Activated CD4-positive, alpha-beta memory T cell treated with anti-CD3 and anti-CD28 coated beads for 36 hours (primary cell): ENCODE measurements around the gene INHBB. TPM values are rescaled to one million over a fixed set of nuclear protein-coding genes. Genes with fewer than 3 reads are reported as not detected.
"Not testable (repeated sequence)": the region's sequence is repeated elsewhere in the genome, so short reads cannot be mapped to it uniquely, and the experiment has no call there.

Experiments
- CTCF ChIA-PET: fragments of 350-600 bp; sonication (Branson Sonifier 250); formaldehyde crosslinking; loops from one replicate; lab custom pipeline; 2021; ENCODE audit warnings: antibody characterized with exemption, inconsistent platforms; lab: Charles Lee
- POLR2A ChIA-PET: fragments of 350-600 bp; sonication (Branson Sonifier 250); formaldehyde crosslinking; loops from one replicate; lab custom pipeline; 2021; ENCODE audit warnings: antibody characterized with exemption; lab: Charles Lee
- DNase-seq: peaks from one replicate; pipeline ENCODE4 v3.0.0-alpha.2; 2020
- H3K27ac Mint-ChIP-seq: one replicate; pipeline ENCODE4 v1.8.0; 2021; ENCODE audit warnings: mixed read lengths
- H3K27me3 Mint-ChIP-seq: one replicate; pipeline ENCODE4 v1.8.0; 2021; ENCODE audit warnings: mixed read lengths
- H3K36me3 Mint-ChIP-seq: one replicate; pipeline ENCODE4 v1.8.0; 2021; ENCODE audit warnings: mixed read lengths
- H3K4me1 Mint-ChIP-seq: one replicate; pipeline ENCODE4 v1.8.0; 2021; ENCODE audit warnings: low read depth, mixed read lengths
- H3K4me3 Mint-ChIP-seq: one replicate; pipeline ENCODE4 v1.8.0; 2021; ENCODE audit warnings: mild to moderate bottlenecking, mixed read lengths
- H3K9me3 Mint-ChIP-seq: one replicate; pipeline ENCODE4 v1.8.0; 2021; ENCODE audit warnings: mixed read lengths
- intact Hi-C: fragments of 100-400 bp; cut with micrococcal nuclease; formaldehyde crosslinking; loops from one replicate; pipeline ENCODE4 v1.15.1; 2023
- total RNA-seq, 2 experiments: library from RNA; stranded (reverse); gene quantifications; one replicate each; pipeline ENCODE4 v1.2.3, GENCODE V29; 2021

The INHBB gene
- total RNA-seq, 2 experiments from 2014 or later, result not detected

DNA sequence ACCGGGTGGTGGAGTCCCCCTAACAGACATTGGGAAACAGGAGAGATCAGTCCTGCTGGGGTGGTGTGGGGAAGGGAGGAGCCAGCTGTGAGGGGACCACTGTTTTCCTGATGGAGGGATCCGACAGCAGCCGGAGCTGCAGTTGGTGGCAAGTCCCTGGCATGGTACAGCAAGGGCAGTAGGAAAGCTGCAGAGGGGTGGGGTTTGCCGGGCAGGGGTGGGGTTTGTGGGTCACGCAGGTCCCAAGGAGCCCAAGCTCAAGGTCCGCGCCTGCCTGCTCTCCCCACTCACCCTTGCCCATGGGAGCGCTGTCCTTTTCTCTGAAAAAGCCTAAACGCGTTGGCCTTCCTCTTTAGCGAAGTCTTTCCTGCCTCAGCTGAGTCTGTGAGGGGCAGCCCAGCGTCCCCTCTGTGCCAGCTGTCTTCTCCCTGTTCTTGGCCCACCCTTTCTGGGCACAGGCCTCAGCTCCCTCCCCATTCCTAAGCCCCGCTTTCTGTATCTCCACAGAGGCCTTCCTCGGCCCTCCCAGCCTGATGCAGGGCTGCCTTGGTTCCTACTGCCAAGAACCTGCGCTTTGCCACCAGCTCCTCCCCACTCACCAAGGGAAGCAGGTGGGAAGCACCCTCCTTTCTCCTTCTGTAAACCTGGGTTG is 29.3 kb upstream of the INHBB start:
- Mint-ChIP-seq H3K4me3 (no peak overlapping the region), H3K27me3 (no peaks in the 10 kb centered on the region), H3K9me3 (no peaks in the 10 kb centered on the region), H3K27ac (no peak overlapping the region), H3K4me1 (peaks cover 22% of the 10 kb centered on the region), H3K36me3 (no peaks in the 10 kb centered on the region)
- CTCF ChIA-PET, result interaction anchor here (0.6 to 1.4 kb wide), 4 partner anchors 26 to 207 kb away, joined by 3 read pairs; no protein-coding TSS in a partner anchor
- no peak for DNase-seq
- POLR2A ChIA-PET, result no interaction called here
- intact Hi-C loops, result no loop called here

GRCh38 chr2:120317180-120317533 is 28.8 kb upstream of the INHBB start:
- H3K4me1 Mint-ChIP-seq, result peaks cover 22% of the 10 kb centered on the region
- intact Hi-C loops, result no loop called here
- no peak overlapping the region for H3K4me3 Mint-ChIP-seq
- POLR2A ChIA-PET, result no interaction called here
- H3K9me3 Mint-ChIP-seq, result no peaks in the 10 kb centered on the region
- H3K36me3 Mint-ChIP-seq, result no peaks in the 10 kb centered on the region
- DNase-seq, result no peak
- CTCF ChIA-PET, result interaction anchor here (0.6 to 1.4 kb wide), 3 partner anchors 105 to 207 kb away, joined by 3 read pairs; no protein-coding TSS in a partner anchor
- no peaks in the 10 kb centered on the region for H3K27me3 Mint-ChIP-seq
- H3K27ac Mint-ChIP-seq, result no peak overlapping the region

GRCh38 chr2:120317916-120318315 is 28.0 kb upstream of the INHBB start:
- H3K4me3 Mint-ChIP-seq, result no peak overlapping the region
- no peaks in the 10 kb centered on the region for H3K36me3 Mint-ChIP-seq
- H3K9me3 Mint-ChIP-seq, result no peaks in the 10 kb centered on the region
- H3K4me1 Mint-ChIP-seq, result peaks cover 19% of the 10 kb centered on the region
- intact Hi-C loops, result no loop called here
- POLR2A ChIA-PET, result no interaction called here
- CTCF ChIA-PET, result interaction anchor here (1.4 kb wide), 1 partner anchor 208 kb away, joined by 3 read pairs; no protein-coding TSS in a partner anchor
- no peak overlapping the region for H3K27ac Mint-ChIP-seq
- H3K27me3 Mint-ChIP-seq, result no peaks in the 10 kb centered on the region
- no peak for DNase-seq

DNA sequence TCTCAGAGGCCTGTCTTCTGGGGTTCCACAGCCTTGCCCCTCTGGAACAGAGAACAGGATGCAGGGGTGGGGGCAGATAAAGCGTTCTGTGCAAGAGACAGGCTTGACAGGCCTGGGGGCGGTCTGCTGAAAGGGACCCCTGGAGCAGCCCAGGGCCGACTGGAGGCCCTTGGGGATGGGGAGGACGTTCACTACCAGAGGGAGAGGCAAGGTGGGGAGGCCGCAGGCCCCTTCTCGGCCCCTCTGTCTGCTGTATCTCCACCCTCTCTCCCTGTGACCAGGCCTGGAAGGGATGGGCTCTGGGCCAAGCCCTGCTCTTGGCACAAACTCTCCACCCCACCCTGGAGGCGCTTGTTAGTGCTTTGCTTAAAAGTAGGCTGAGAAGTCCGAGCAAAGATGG is 27.3 kb upstream of the INHBB start:
- Mint-ChIP-seq H3K4me1 (peaks cover 12% of the 10 kb centered on the region), H3K27me3 (no peaks in the 10 kb centered on the region), H3K27ac (no peak overlapping the region), H3K4me3 (no peak overlapping the region), H3K9me3 (no peaks in the 10 kb centered on the region), H3K36me3 (no peaks in the 10 kb centered on the region)
- POLR2A ChIA-PET, result no interaction called here
- intact Hi-C loops, result no loop called here
- CTCF ChIA-PET, result no interaction called here
- DNase-seq, result no peak

- Mint-ChIP-seq H3K27ac (no peak overlapping the region), H3K4me3 (no peak overlapping the region), H3K9me3 (no peaks in the 10 kb centered on the region), H3K4me1 (peaks cover 9% of the 10 kb centered on the region), H3K36me3 (no peaks in the 10 kb centered on the region), H3K27me3 (no peaks in the 10 kb centered on the region)
- no peak for DNase-seq
- CTCF ChIA-PET, result no interaction called here
- POLR2A ChIA-PET, result no interaction called here
- intact Hi-C loops, result no loop called here
Measured at GRCh38 chr2:120319123-120319522, 26.8 kb upstream of the INHBB start.

DNA sequence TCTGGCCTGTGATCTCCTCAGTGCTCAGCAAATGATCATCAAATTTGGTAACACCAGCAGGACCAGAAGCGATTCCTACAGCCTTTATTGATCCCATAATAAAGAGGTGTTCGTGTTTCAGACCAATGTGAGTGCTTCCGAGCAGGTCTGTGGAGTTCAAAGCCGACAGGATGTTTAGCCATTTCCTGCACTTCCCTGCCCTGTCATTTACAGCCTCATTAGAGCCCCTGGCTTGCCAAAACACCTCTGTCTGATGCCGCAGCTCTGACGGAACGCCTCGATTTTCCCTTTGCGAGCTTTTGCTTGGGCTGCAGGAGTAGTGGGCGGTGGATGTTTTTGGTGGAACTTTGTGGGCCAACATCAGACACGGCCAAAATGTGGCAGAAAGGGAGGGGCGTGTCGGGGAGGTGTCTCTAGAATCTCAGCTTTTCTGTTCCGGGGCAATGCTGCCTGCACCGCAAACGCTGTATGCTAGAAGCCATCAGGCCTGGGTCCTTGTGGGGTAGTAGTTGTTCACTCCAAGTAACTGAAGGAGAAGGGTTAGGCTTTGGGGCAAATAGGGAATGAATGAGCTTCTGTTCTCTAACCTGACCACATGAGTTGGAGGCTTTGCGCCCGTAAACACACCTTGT is 26.1 kb upstream of the INHBB start:
- Mint-ChIP-seq H3K27ac (no peak overlapping the region), H3K4me1 (peaks cover 4% of the 10 kb centered on the region), H3K36me3 (no peaks in the 10 kb centered on the region), H3K9me3 (no peaks in the 10 kb centered on the region), H3K4me3 (no peak overlapping the region), H3K27me3 (no peaks in the 10 kb centered on the region)
- intact Hi-C loops, result no loop called here
- POLR2A ChIA-PET, result no interaction called here
- CTCF ChIA-PET, result no interaction called here
- no peak for DNase-seq

- no peak overlapping the region for H3K4me3 Mint-ChIP-seq
- H3K4me1 Mint-ChIP-seq, result no peaks in the 10 kb centered on the region
- H3K9me3 Mint-ChIP-seq, result no peaks in the 10 kb centered on the region
- CTCF ChIA-PET, result no interaction called here
- no peak for DNase-seq
- intact Hi-C loops, result no loop called here
- H3K27me3 Mint-ChIP-seq, result no peaks in the 10 kb centered on the region
- POLR2A ChIA-PET, result no interaction called here
- H3K27ac Mint-ChIP-seq, result no peak overlapping the region
- no peaks in the 10 kb centered on the region for H3K36me3 Mint-ChIP-seq
Measured at GRCh38 chr2:120320318-120320851, 25.6 kb upstream of the INHBB start.

DNA sequence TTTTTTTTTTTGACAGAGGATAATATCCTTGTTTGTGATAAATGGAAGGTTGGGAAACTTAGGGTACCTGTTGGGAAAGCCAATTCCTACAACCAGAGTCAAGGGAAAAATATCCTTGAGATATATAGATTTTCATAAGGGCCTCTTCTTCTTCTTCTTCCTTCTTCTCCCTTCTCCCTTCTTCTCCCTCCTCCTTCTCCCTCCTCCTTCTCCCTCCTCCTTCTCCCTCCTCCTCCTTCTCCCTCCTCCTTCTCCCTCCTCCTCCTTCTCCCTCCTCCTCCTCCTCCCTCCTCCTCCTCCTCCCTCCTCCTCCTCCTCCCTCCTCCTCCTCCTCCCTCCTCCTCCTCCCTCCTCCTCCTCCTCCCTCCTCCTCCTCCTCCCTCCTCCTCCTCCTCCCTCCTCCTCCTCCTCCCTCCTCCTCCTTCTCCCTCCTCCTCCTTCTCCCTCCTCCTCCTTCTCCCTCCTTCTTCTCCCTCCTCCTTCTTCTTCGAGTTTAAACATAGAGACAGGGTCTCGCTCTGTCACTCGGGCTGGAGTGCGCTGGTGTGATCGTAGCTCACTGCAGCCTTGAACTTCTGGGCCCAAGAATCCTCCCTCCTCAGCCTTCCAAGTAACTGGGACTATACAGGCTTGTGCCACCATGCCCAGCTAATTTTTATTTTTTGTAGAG is 24.9 kb upstream of the INHBB start:
- H3K36me3 Mint-ChIP-seq, intact Hi-C loops, H3K27me3 Mint-ChIP-seq, H3K27ac Mint-ChIP-seq, DNase-seq, H3K4me1 Mint-ChIP-seq, CTCF ChIA-PET, H3K9me3 Mint-ChIP-seq, H3K4me3 Mint-ChIP-seq, POLR2A ChIA-PET: not testable (repeated sequence)

GRCh38 chr2:120321721-120322284 is 24.1 kb upstream of the INHBB start:
- Mint-ChIP-seq H3K9me3 (no peaks in the 10 kb centered on the region), H3K27me3 (no peaks in the 10 kb centered on the region), H3K4me1 (no peaks in the 10 kb centered on the region), H3K4me3 (no peak overlapping the region), H3K36me3 (no peaks in the 10 kb centered on the region), H3K27ac (no peak overlapping the region)
- DNase-seq, result no peak
- intact Hi-C loops, result no loop called here
- CTCF ChIA-PET, result no interaction called here
- POLR2A ChIA-PET, result no interaction called here

DNA sequence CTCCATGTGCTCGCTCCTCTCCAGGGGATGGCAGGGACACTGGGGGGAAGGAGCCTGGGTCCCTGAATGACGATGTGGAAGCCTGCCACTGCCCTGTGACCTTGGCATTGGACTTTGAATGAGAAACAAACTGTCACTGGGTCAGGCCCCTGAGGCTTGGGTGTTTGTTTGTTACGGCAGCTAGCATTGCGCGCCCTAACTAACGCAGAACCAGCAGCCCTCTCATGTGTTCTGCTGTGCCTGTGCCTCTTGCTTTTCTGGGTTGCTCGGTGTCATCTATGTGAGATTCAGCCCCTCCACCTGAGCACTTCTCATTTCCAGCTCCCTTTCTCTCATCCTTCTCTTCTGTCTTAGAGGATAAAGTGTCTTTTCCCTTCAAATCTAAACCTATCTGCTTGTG is 23.6 kb upstream of the INHBB start:
- no peaks in the 10 kb centered on the region for H3K27me3 Mint-ChIP-seq
- H3K27ac Mint-ChIP-seq, result no peak overlapping the region
- DNase-seq, result no peak
- H3K9me3 Mint-ChIP-seq, result no peaks in the 10 kb centered on the region
- CTCF ChIA-PET, result no interaction called here
- H3K4me3 Mint-ChIP-seq, result no peak overlapping the region
- intact Hi-C loops, result no loop called here
- POLR2A ChIA-PET, result no interaction called here
- H3K4me1 Mint-ChIP-seq, result no peaks in the 10 kb centered on the region
- no peaks in the 10 kb centered on the region for H3K36me3 Mint-ChIP-seq

DNA sequence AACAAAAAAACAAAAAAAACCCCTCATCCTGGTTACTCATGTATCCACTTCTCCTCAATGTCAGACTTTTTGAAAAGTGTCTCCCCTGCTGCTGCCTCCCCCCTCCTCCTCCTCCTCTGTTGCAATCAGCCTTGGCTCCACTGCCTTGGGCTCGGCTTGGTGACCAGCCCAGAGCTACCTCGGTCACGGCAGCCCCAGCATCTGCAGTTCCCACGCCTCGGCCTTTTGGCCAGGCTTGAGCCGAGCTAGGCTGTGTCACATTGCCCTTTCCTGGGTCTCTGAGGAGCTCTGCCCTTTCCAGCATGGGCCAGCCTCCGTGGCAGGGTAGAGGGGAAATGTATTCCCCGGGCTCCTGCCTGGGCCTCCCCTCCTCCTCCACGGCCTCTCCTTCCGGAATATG is 22.7 kb upstream of the INHBB start:
- ChIA-PET POLR2A (no interaction called here), CTCF (interaction anchor here (0.9 to 1.8 kb wide), 2 partner anchors 10 to 71 kb away, joined by 3 to 5 read pairs; no protein-coding TSS in a partner anchor)
- DNase-seq, result no peak
- Mint-ChIP-seq H3K27ac (no peak overlapping the region), H3K4me1 (no peaks in the 10 kb centered on the region), H3K9me3 (no peaks in the 10 kb centered on the region), H3K4me3 (no peak overlapping the region), H3K27me3 (peaks cover 2% of the 10 kb centered on the region), H3K36me3 (no peaks in the 10 kb centered on the region)
- intact Hi-C loops, result no loop called here

DNA sequence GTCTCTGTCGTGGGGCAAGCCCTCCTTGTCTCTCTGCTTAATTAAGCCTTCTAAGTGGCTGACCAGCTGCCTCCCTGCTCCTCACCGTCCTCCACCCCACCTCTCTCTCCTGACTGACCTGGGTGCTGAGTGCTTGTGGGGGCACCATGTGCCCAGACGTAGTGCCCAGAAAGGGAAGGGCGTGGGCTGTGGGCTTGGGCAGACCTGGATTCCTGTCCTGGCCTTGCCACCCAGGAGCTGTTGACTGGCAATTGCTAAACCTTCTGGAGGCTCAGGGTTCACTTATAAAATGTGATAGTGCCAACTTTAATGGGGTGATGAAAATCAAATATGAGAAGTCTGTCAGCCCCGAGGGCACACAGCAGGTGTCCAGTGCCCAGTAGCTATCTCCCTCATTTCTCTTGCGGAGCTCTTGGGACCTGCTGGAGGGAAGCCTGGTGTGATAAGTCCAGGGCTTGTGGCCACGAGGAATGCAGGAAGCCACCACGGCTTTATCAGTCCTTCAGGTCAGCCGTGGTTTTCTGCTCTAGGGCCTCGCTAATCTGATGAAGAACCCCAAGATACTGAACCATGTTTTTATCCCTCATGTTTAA is 22.0 kb upstream of the INHBB start:
- POLR2A ChIA-PET, result no interaction called here
- Mint-ChIP-seq H3K4me3 (no peak overlapping the region), H3K36me3 (no peaks in the 10 kb centered on the region), H3K27ac (no peak overlapping the region), H3K4me1 (no peaks in the 10 kb centered on the region), H3K9me3 (no peaks in the 10 kb centered on the region), H3K27me3 (peaks cover 2% of the 10 kb centered on the region)
- no peak for DNase-seq
- intact Hi-C loops, result no loop called here
- CTCF ChIA-PET, result interaction anchor here (0.9 to 1.8 kb wide), 2 partner anchors 11 to 72 kb away, joined by 3 to 5 read pairs; no protein-coding TSS in a partner anchor
